ENCODE data around the gene SRD5A3.

- TF ChIP-seq CTCF (IDR thresholded peaks at IDR 0.05) (no peak), POLR2AphosphoS5 (IDR thresholded peaks at IDR 0.05; ENCODE audit: low read depth, low read length) (no peak), TCF7L2 (IDR thresholded peaks at IDR 0.05; ENCODE audit: low read depth, low read length) (no peak), REST (IDR thresholded peaks at IDR 0.05; ENCODE audit: insufficient read depth in 1 of 2, low read depth in 2 of 2, low read length in 1 of 2) (no peak)
These were observed 2.2 kb upstream of the SRD5A3 start for GRCh38 chr4:55343887-55344286.
